Measurements from ENCODE around the gene ALAS1.

- TF ChIP-seq, protein P1, sequence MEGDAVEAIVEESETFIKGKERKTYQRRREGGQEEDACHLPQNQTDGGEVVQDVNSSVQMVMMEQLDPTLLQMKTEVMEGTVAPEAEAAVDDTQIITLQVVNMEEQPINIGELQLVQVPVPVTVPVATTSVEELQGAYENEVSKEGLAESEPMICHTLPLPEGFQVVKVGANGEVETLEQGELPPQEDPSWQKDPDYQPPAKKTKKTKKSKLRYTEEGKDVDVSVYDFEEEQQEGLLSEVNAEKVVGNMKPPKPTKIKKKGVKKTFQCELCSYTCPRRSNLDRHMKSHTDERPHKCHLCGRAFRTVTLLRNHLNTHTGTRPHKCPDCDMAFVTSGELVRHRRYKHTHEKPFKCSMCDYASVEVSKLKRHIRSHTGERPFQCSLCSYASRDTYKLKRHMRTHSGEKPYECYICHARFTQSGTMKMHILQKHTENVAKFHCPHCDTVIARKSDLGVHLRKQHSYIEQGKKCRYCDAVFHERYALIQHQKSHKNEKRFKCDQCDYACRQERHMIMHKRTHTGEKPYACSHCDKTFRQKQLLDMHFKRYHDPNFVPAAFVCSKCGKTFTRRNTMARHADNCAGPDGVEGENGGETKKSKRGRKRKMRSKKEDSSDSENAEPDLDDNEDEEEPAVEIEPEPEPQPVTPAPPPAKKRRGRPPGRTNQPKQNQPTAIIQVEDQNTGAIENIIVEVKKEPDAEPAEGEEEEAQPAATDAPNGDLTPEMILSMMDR (IDR thresholded peaks at IDR 0.05; ENCODE audit: low read depth, low read length): no peak
- TF ChIP-seq POLR2A (IDR thresholded peaks at IDR 0.05; ENCODE audit: extremely low read depth, insufficient read length): no peak
Observed at GRCh38 chr3:52213005-52213404, 15.0 kb downstream of the ALAS1 start.
